H1 (cell line): ENCODE results near the gene CAP2. TPM values are rescaled to one million over a fixed set of nuclear protein-coding genes. Genes with fewer than 3 reads are reported as not detected.

ENCODE experiments used
- CTCF ChIA-PET: fragments of 300-600 bp; sonication (Branson Sonifier 250); formaldehyde crosslinking; loops from one replicate; lab custom pipeline; 2021; ENCODE audit not compliant: partially characterized antibody; lab: Charles Lee
- POLR2A ChIA-PET: fragments of 300-600 bp; sonication (Branson Sonifier 250); formaldehyde crosslinking; loops from one replicate; lab custom pipeline; 2021; ENCODE audit warnings: inconsistent platforms; ENCODE audit not compliant: partially characterized antibody; lab: Charles Lee
- DNase-seq, 2 experiments: peaks; one replicate each; pipeline versions ENCODE4 v3.0.0 to v3.0.0-alpha.2; 2010 to 2022; ENCODE audit warnings: low spot score in 2 of 2, low read depth in 1 of 2, mixed read lengths in 1 of 2
- FAIRE-seq: peaks from 2 replicates; lab custom pipeline; 2011; peaks lifted over from hg19 to GRCh38; lab: Jason Lieb, UNC
- H2AFZ ChIP-seq: 2 replicates; pipeline ENCODE4 v1.8.1; 2012; ENCODE audit warnings: low read length, inconsistent platforms
- H2AK5ac ChIP-seq: 2 replicates; pipeline ENCODE4 v1.6.1; 2013; ENCODE audit warnings: low read depth, low read length
- H2BK120ac ChIP-seq: replicated peaks from 2 replicates; pipeline ENCODE3; 2013; ENCODE audit warnings: low read depth, low read length, inconsistent platforms
- H2BK12ac ChIP-seq: 2 replicates; pipeline ENCODE4 v1.6.1; 2013; ENCODE audit warnings: low read depth, low read length
- H2BK15ac ChIP-seq: 2 replicates; pipeline ENCODE4 v1.6.1; 2013; ENCODE audit warnings: low read length
- H2BK20ac ChIP-seq: 2 replicates; pipeline ENCODE4 v1.6.1; 2013; ENCODE audit warnings: low read length
- H2BK5ac ChIP-seq: 2 replicates; pipeline ENCODE4 v1.6.1; 2013; ENCODE audit warnings: low read depth, low read length
- H3K14ac ChIP-seq: 2 replicates; pipeline ENCODE4 v1.6.1; 2013; ENCODE audit warnings: inconsistent platforms; ENCODE audit not compliant: insufficient read length
- H3K18ac ChIP-seq: 2 replicates; pipeline ENCODE4 v1.6.1; 2013; ENCODE audit warnings: low read length; ENCODE audit errors: extremely low read depth
- H3K23ac ChIP-seq: 2 replicates; pipeline ENCODE4 v1.6.1; 2013; ENCODE audit warnings: inconsistent platforms; ENCODE audit not compliant: insufficient read length
- H3K23me2 ChIP-seq: 2 replicates; pipeline ENCODE4 v1.6.1; 2013; ENCODE audit warnings: low read depth, low read length
- H3K27ac ChIP-seq: 2 replicates; pipeline ENCODE4 v1.6.1; 2011; ENCODE audit warnings: low read depth, low read length, inconsistent platforms
- H3K27me3 ChIP-seq, 4 experiments: replicated peaks in 1 of 4; 1 replicate in 1 of 4; 2 replicates in 3 of 4; pipeline versions ENCODE4 v1.6.1 to v1.8.1; 2011 to 2013; ENCODE audit warnings: low read length in 3 of 4, mild to moderate bottlenecking in 3 of 4, inconsistent platforms in 2 of 4, mixed read lengths in 2 of 4, moderate library complexity in 1 of 4; ENCODE audit not compliant: control insufficient read depth in 3 of 4, insufficient read depth in 3 of 4; ENCODE audit errors: extremely low read depth in 1 of 4
- H3K36me3 ChIP-seq, 4 experiments: 2 replicates each; pipeline versions ENCODE4 v1.6.1 to v1.8.1; 2011 to 2013; ENCODE audit warnings: mild to moderate bottlenecking in 4 of 4, low read length in 3 of 4, moderate library complexity in 2 of 4, control low read depth in 1 of 4, inconsistent platforms in 1 of 4; ENCODE audit not compliant: insufficient read depth in 4 of 4, control insufficient read depth in 2 of 4
- H3K4ac ChIP-seq: replicated peaks from 2 replicates; pipeline ENCODE3; 2013; ENCODE audit warnings: low read length, low read depth, mixed read lengths, inconsistent platforms; ENCODE audit not compliant: insufficient read length
- H3K4me1 ChIP-seq, 4 experiments: replicated peaks in 1 of 4; 1 replicate in 1 of 4; 2 replicates in 3 of 4; pipeline versions ENCODE4 v1.6.1 to v1.8.1; 2011 to 2013; ENCODE audit warnings: low read length in 3 of 4, inconsistent platforms in 2 of 4, mixed read lengths in 1 of 4; ENCODE audit not compliant: insufficient read depth in 4 of 4, control insufficient read depth in 3 of 4
- H3K4me2 ChIP-seq, 2 experiments: 2 replicates each; pipeline versions ENCODE4 v1.6.1 to v1.8.1; 2011 to 2013; ENCODE audit warnings: low read depth in 2 of 2, low read length in 2 of 2, control low read depth in 1 of 2, inconsistent platforms in 1 of 2, mild to moderate bottlenecking in 1 of 2; ENCODE audit not compliant: insufficient read depth in 1 of 2
- H3K4me3 ChIP-seq, 4 experiments: fragments of 200-600, 300-600 bp in 1 of 4; sonication (generic), shearing (Covaris generic), sonication (Bioruptor Twin) in 1 of 4; 2 replicates each; pipeline versions ENCODE4 v1.5.1 to v1.8.1; 2011 to 2016; ENCODE audit warnings: low read length in 4 of 4, low read depth in 3 of 4, control low read depth in 2 of 4, inconsistent platforms in 2 of 4, mild to moderate bottlenecking in 2 of 4, mixed read lengths in 1 of 4, moderate library complexity in 1 of 4; ENCODE audit not compliant: insufficient read depth in 2 of 4; ENCODE audit errors: extremely low read depth in 1 of 4
- H3K56ac ChIP-seq: replicated peaks from 2 replicates; pipeline ENCODE3; 2013; ENCODE audit warnings: low read depth, mild to moderate bottlenecking, mixed read lengths, low read length, inconsistent platforms; ENCODE audit not compliant: insufficient read length
- H3K79me1 ChIP-seq: 2 replicates; pipeline ENCODE4 v1.6.1; 2013; ENCODE audit warnings: low read depth, low read length, control low read depth
- H3K79me2 ChIP-seq, 2 experiments: 2 replicates each; pipeline versions ENCODE4 v1.6.1 to v1.8.1; 2012 to 2013; ENCODE audit warnings: low read length in 2 of 2, mild to moderate bottlenecking in 2 of 2, inconsistent platforms in 1 of 2; ENCODE audit not compliant: insufficient read depth in 2 of 2, control insufficient read depth in 1 of 2
- H3K9ac ChIP-seq, 4 experiments: replicated peaks in 1 of 4; 1 replicate in 1 of 4; 2 replicates in 3 of 4; pipeline versions ENCODE4 v1.6.1 to v1.8.1; 2011 to 2013; ENCODE audit warnings: low read depth in 3 of 4, low read length in 3 of 4, control low read depth in 2 of 4, mild to moderate bottlenecking in 2 of 4, moderate library complexity in 2 of 4, inconsistent platforms in 1 of 4; ENCODE audit errors: extremely low read depth in 1 of 4
- H3K9me3 ChIP-seq, 2 experiments: 2 replicates each; pipeline versions ENCODE4 v1.6.1 to v1.8.1; 2012 to 2013; ENCODE audit warnings: mild to moderate bottlenecking in 2 of 2, moderate library complexity in 2 of 2, control low read depth in 1 of 2, inconsistent platforms in 1 of 2, low read depth in 1 of 2, low read length in 1 of 2, mixed read lengths in 1 of 2; ENCODE audit not compliant: insufficient read depth in 2 of 2
- H4K20me1 ChIP-seq, 2 experiments: replicated peaks in 1 of 2; 2 replicates each; pipeline versions ENCODE3 to v1.8.1; 2011 to 2013; ENCODE audit warnings: inconsistent platforms in 2 of 2, low read length in 2 of 2, mild to moderate bottlenecking in 1 of 2; ENCODE audit not compliant: insufficient read depth in 2 of 2, control insufficient read depth in 1 of 2
- H4K5ac ChIP-seq: 2 replicates; pipeline ENCODE4 v1.6.1; 2013; ENCODE audit warnings: low read length, low read depth, mixed read lengths, inconsistent platforms; ENCODE audit not compliant: insufficient read length
- H4K8ac ChIP-seq: 2 replicates; pipeline ENCODE4 v1.8.0; 2013; ENCODE audit warnings: mild to moderate bottlenecking, moderate library complexity, low read length, inconsistent platforms; ENCODE audit not compliant: insufficient read depth; ENCODE audit errors: extremely low read depth
- H4K91ac ChIP-seq: replicated peaks from 2 replicates; pipeline ENCODE3; 2013; ENCODE audit warnings: low read length, mixed read lengths, inconsistent platforms; ENCODE audit not compliant: insufficient read length
- BCL11A ChIP-seq, 2 experiments: IDR thresholded peaks; one replicate each; pipeline ENCODE4 v1.6.1; 2011; ENCODE audit warnings: low read depth in 2 of 2, low read length in 2 of 2, mild to moderate bottlenecking in 2 of 2
- CBX5 ChIP-seq: fragments of 300-800, 300-1000 bp; sonication (generic); IDR thresholded peaks from 2 replicates; pipeline ENCODE4 v1.7.1; 2016; ENCODE audit warnings: antibody characterized with exemption, low read length, low read depth
- CHD1 ChIP-seq: IDR thresholded peaks from 2 replicates; pipeline ENCODE4 v1.6.1; 2012; ENCODE audit warnings: low read depth, low read length, improper control_type of control experiment
- CHD2 ChIP-seq: IDR thresholded peaks from 2 replicates; pipeline ENCODE4 v1.6.1; 2012; ENCODE audit warnings: low read length, improper control_type of control experiment
- CREB1 ChIP-seq: IDR thresholded peaks from 2 replicates; pipeline ENCODE4 v1.6.1; 2012; ENCODE audit warnings: inconsistent platforms
- EZH2 ChIP-seq: fragments of 200-600 bp; sonication (generic); IDR thresholded peaks from 2 replicates; pipeline ENCODE4 v1.7.1; 2012; ENCODE audit warnings: low read depth, mild to moderate bottlenecking, moderate library complexity, low read length, inconsistent platforms; ENCODE audit not compliant: severe bottlenecking
- KDM4A ChIP-seq: IDR thresholded peaks from one replicate; pipeline ENCODE4 v1.7.1; 2012; ENCODE audit warnings: low read depth, mild to moderate bottlenecking, moderate library complexity, low read length, inconsistent platforms; ENCODE audit not compliant: severe bottlenecking
- MAFK ChIP-seq: IDR thresholded peaks from 2 replicates; pipeline ENCODE4 v1.6.1; 2012; ENCODE audit warnings: low read depth, mild to moderate bottlenecking, improper control_type of control experiment, low read length
- NANOG ChIP-seq: IDR thresholded peaks from 2 replicates; pipeline ENCODE4 v1.6.1; 2011; ENCODE audit warnings: low read length, low read depth, mild to moderate bottlenecking, inconsistent platforms; ENCODE audit not compliant: insufficient read depth, poor library complexity, severe bottlenecking
- POLR2A ChIP-seq, 2 experiments: IDR thresholded peaks; 1 replicate in 1 of 2; 2 replicates in 1 of 2; pipeline ENCODE4 v1.6.1; 2011; ENCODE audit warnings: low read depth in 2 of 2, low read length in 2 of 2, mild to moderate bottlenecking in 2 of 2; ENCODE audit errors: control extremely low read depth in 1 of 2
- POU5F1 ChIP-seq: IDR thresholded peaks from 2 replicates; pipeline ENCODE4 v1.6.1; 2011; ENCODE audit warnings: low read depth, mild to moderate bottlenecking, low read length, moderate library complexity
- RBBP5 ChIP-seq: IDR thresholded peaks from 2 replicates; pipeline ENCODE4 v1.7.1; 2012; ENCODE audit warnings: low read depth, mild to moderate bottlenecking, inconsistent platforms, low read length, moderate library complexity, borderline replicate concordance
- SIN3A ChIP-seq, 2 experiments: IDR thresholded peaks in 1 of 2; conservative IDR thresholded peaks in 1 of 2; 2 replicates each; pipeline ENCODE4 v1.6.1; 2011 to 2012; ENCODE audit warnings: low read length in 2 of 2, improper control_type of control experiment in 1 of 2, low read depth in 1 of 2, mild to moderate bottlenecking in 1 of 2
- TAF7 ChIP-seq: optimal IDR thresholded peaks from 2 replicates; pipeline ENCODE3; 2011; ENCODE audit warnings: low read depth, mild to moderate bottlenecking, inconsistent platforms, low read length, moderate library complexity, borderline replicate concordance
- TBP ChIP-seq: IDR thresholded peaks from 2 replicates; pipeline ENCODE4 v1.6.1; 2011; ENCODE audit warnings: low read depth, low read length, improper control_type of control experiment
- YY1 ChIP-seq: IDR thresholded peaks from 2 replicates; pipeline ENCODE4 v1.6.1; 2011; ENCODE audit warnings: low read depth, mild to moderate bottlenecking, low read length
- WGBS, 2 experiments: shearing (Covaris generic) in 1 of 2; methylation state at CpG; one replicate each; pipeline versions ENCODE4 v1.1.6 to v1.1.7; 2013 to 2015; ENCODE audit warnings: low lambda C conversion rate in 2 of 2, mixed read lengths in 2 of 2, inconsistent platforms in 1 of 2, low coverage in 1 of 2, missing lambda C conversion rate in 1 of 2; ENCODE audit not compliant: insufficient replicate concordance in 2 of 2, insufficient coverage in 1 of 2, insufficient read length in 1 of 2; ENCODE audit errors: extremely low coverage in 1 of 2, missing lambda C conversion rate in 1 of 2; 5-methylcytosine and 5-hydroxymethylcytosine counted together
- polyA plus RNA-seq, 7 experiments: library from polyadenylated mRNA; depleted of rRNA in 3 of 7; stranded (reverse) in 5 of 7; unstranded in 2 of 7; fragments of >200 nt in 5 of 7; fragments of 200-250 nt in 2 of 7; gene quantifications; 1 replicate in 5 of 7; 2 replicates in 1 of 7; 4 replicates in 1 of 7; pipeline versions ENCODE4 v1.2.1 to v1.2.3, GENCODE V29; 2011 to 2013; ENCODE audit warnings: missing spikeins in 2 of 7, mixed read lengths in 2 of 7
- total RNA-seq: library from RNA; stranded (reverse); fragmentation: NEBNext Ultra II Directional; extraction: Animal tissue kit (Norgen Biotek cat#: 25700); gene quantifications from 2 replicates; pipeline ENCODE4 v1.2.1, GENCODE V29; 2021

CAP2 gene
- total and polyA plus RNA-seq, 2 of the 8 experiments (the other 6 are each of a cell fraction or from before 2014, with no cell fraction given): 7.2 to 10.0 TPM

GRCh38 chr6:17474289-17474688 lies 80.9 kb downstream of the CAP2 start:
- H3K79me2 ChIP-seq: no peaks in the 10 kb centered on the region
- no peak overlapping the region for H3K4ac ChIP-seq
- no peak overlapping the region for H2AK5ac ChIP-seq
- H3K18ac ChIP-seq: no peak overlapping the region
- no peak overlapping the region for H2AFZ ChIP-seq
- no peak for FAIRE-seq
- H4K20me1 ChIP-seq: no peaks in the 10 kb centered on the region
- H3K36me3 ChIP-seq: no peaks in the 10 kb centered on the region
- 90% methylated on average over 4 of the region's 4 CpGs; no CpG with 5 or more reads in 1 of the 2 experiments for WGBS, 2 experiments
- no peak overlapping the region for H4K5ac ChIP-seq
- H3K9me3 ChIP-seq: no peaks in the 10 kb centered on the region
- no peak overlapping the region for H2BK5ac ChIP-seq
- no peak overlapping the region for H3K27ac ChIP-seq
- POLR2A ChIA-PET: no interaction called here
- H3K4me1 ChIP-seq: no peaks in the 10 kb centered on the region
- no peak for DNase-seq
- no peak overlapping the region for H2BK15ac ChIP-seq
- H2BK120ac ChIP-seq: no peak overlapping the region
- CTCF ChIA-PET: interaction anchor here (3.8 kb wide), 1 partner anchor 31 kb away, joined by 13 read pairs; no protein-coding TSS in a partner anchor
- H2BK20ac ChIP-seq: no peak overlapping the region
- no peaks in the 10 kb centered on the region for H3K27me3 ChIP-seq
- no peak overlapping the region for H4K91ac ChIP-seq
- no peak overlapping the region for H3K56ac ChIP-seq
- no peak overlapping the region for H3K23ac ChIP-seq
- H4K8ac ChIP-seq: no peak overlapping the region
- H3K14ac ChIP-seq: no peak overlapping the region
- no peak overlapping the region for H3K9ac ChIP-seq
- no peak overlapping the region for H3K4me3 ChIP-seq
- H2BK12ac ChIP-seq: no peak overlapping the region
- H3K79me1 ChIP-seq: no peaks in the 10 kb centered on the region
- no peaks in the 10 kb centered on the region for H3K23me2 ChIP-seq
- H3K4me2 ChIP-seq: no peak overlapping the region
- TF ChIP-seq POU5F1: no peak
- TF ChIP-seq POLR2A (IDR thresholded peaks at IDR 0.05; ENCODE audit: control extremely low read depth in 1 of 2, low read depth in 2 of 2, low read length in 2 of 2): no peak
- TF ChIP-seq RBBP5: no peak
- TF ChIP-seq CBX5: no peak
- TF ChIP-seq CREB1: no peak
- TF ChIP-seq CHD2: no peak
- no peak for TF ChIP-seq CHD1
- no peak for TF ChIP-seq TBP
- no peak for TF ChIP-seq EZH2
- no peak for TF ChIP-seq YY1
- TF ChIP-seq MAFK: no peak
- TF ChIP-seq BCL11A (IDR thresholded peaks at IDR 0.05; ENCODE audit: low read depth in 2 of 2, low read length in 2 of 2): no peak
- TF ChIP-seq KDM4A: no peak
- no peak for TF ChIP-seq SIN3A (conservative IDR thresholded peaks at IDR 0.05 in 1 of 2, IDR thresholded peaks at IDR 0.05 in 1 of 2; ENCODE audit: low read depth in 1 of 2, low read length in 2 of 2)
- no peak for TF ChIP-seq NANOG
- no peak for TF ChIP-seq TAF7
